ENCODE measurements around the gene GAL. TPM values are rescaled to one million over a fixed set of nuclear protein-coding genes. Genes with fewer than 3 reads are reported as not detected.
A peak's percentile ranks its signal among the peaks of the same experiment; 100 is the strongest.

GAL gene
- total and polyA plus RNA-seq, 11 donors: 0.35 to 7.0 (median 1.0) TPM; not detected in 6

- Histone ChIP-seq H3K27me3 (peaks cover 0 to 25% (median 0%) of the 10 kb centered on the region in 9 donors), H3K4me1 (peaks cover 0 to 11% (median 8%) of the 10 kb centered on the region in 12 donors), H3K27ac (no peak overlapping the region), H3K4me3 (no peak overlapping the region), H3K36me3 (no peaks in the 10 kb centered on the region), H3K9me3 (no peaks in the 10 kb centered on the region)
- intact Hi-C loops (cut with DNase I): loop anchor here in 1 of 10 donors (10.0 kb wide), 1 partner anchor 301 kb away; no protein-coding TSS in a partner anchor
- ATAC-seq: no peak
- 81 to 94% (median 91%) methylated on average over 18 of the region's 18 CpGs for WGBS, 4 donors
- DNase-seq: peak in 1 of 5 donors; percentile 9
- TF ChIP-seq POLR2A (IDR thresholded peaks at IDR 0.05) (no peak), CTCF (IDR thresholded peaks at IDR 0.05) (no peak)
These were observed 20.8 kb upstream of the GAL start for GRCh38 chr11:68663482-68664010.

- DNase-seq (peak in 1 of 5 donors; percentile 18), ATAC-seq (no peak)
- Histone ChIP-seq H3K36me3 (no peaks in the 10 kb centered on the region), H3K27ac (no peak overlapping the region), H3K27me3 (peaks cover 0 to 25% (median 0%) of the 10 kb centered on the region in 9 donors), H3K4me1 (peaks cover 0 to 7% (median 5%) of the 10 kb centered on the region in 12 donors), H3K9me3 (no peaks in the 10 kb centered on the region), H3K4me3 (no peak overlapping the region)
- 66 to 85% (median 77%) methylated on average over 8 to 9 of the region's 9 CpGs for WGBS, 4 donors
- intact Hi-C loops (cut with DNase I): loop anchor here in 1 of 10 donors (10.0 kb wide), 1 partner anchor 301 kb away; no protein-coding TSS in a partner anchor
- no peak for TF ChIP-seq POLR2A (IDR thresholded peaks at IDR 0.05)
- no peak for TF ChIP-seq CTCF (IDR thresholded peaks at IDR 0.05)
These were observed 20.2 kb upstream of the GAL start for GRCh38 chr11:68664141-68664540.

- H3K36me3 ChIP-seq: no peaks in the 10 kb centered on the region
- ATAC-seq: no peak
- H3K4me3 ChIP-seq: no peak overlapping the region
- no peaks in the 10 kb centered on the region for H3K4me1 ChIP-seq
- peak in 1 of 5 donors; percentile 26 for DNase-seq
- H3K27ac ChIP-seq: no peak overlapping the region
- peaks cover 0 to 26% (median 0%) of the 10 kb centered on the region in 9 donors for H3K27me3 ChIP-seq
- TF ChIP-seq POLR2A (IDR thresholded peaks at IDR 0.05) (no peak), CTCF (IDR thresholded peaks at IDR 0.05) (no peak)
- H3K9me3 ChIP-seq: no peaks in the 10 kb centered on the region
- intact Hi-C loops (cut with DNase I): loop anchor here in 1 of 10 donors (10.0 kb wide), 1 partner anchor 300 kb away; no protein-coding TSS in a partner anchor
- WGBS, 4 donors: 90 to 95% (median 94%) methylated on average over 7 of the region's 7 CpGs
These were observed 19.4 kb upstream of the GAL start for GRCh38 chr11:68664906-68665305.

GRCh38 chr11:68665436-68665835, 18.9 kb upstream of the GAL start:
- 82 to 91% (median 87%) methylated on average over 16 of the region's 16 CpGs for WGBS, 4 donors
- ATAC-seq (no peak), DNase-seq (no peak)
- no peaks in the 10 kb centered on the region for H3K9me3 ChIP-seq
- no peak for TF ChIP-seq POLR2A (IDR thresholded peaks at IDR 0.05)
- no peak for TF ChIP-seq CTCF (IDR thresholded peaks at IDR 0.05)
- no peak overlapping the region for H3K4me3 ChIP-seq
- peaks cover 0 to 31% (median 0%) of the 10 kb centered on the region in 9 donors for H3K27me3 ChIP-seq
- no peak overlapping the region for H3K27ac ChIP-seq
- H3K4me1 ChIP-seq: no peaks in the 10 kb centered on the region
- no peaks in the 10 kb centered on the region for H3K36me3 ChIP-seq
- intact Hi-C loops (cut with DNase I): loop anchor here in 1 of 10 donors (10.0 kb wide), 1 partner anchor 299 kb away; no protein-coding TSS in a partner anchor

Measured in heart left ventricle (tissue), 16 donors.